ENCODE data around the gene PHLDB2. TPM values are rescaled to one million over a fixed set of nuclear protein-coding genes. Genes with fewer than 3 reads are reported as not detected.
A peak's percentile ranks its signal among the peaks of the same experiment; 100 is the strongest.

PHLDB2 gene
- total RNA-seq, 1 experiment from 2014 or later: 90.1 TPM

GRCh38 chr3:111956995-111957734 is 98.1 kb downstream of the PHLDB2 start:
- no peaks in the 10 kb centered on the region for H3F3A ChIP-seq (ENCODE audit: low read length, unreplicated experiment)
- DNase-seq: no peak
- ChIA-PET POLR2A (ENCODE audit: unreplicated experiment) (no interaction called here), CTCF (no interaction called here)
- intact Hi-C loops (cut with micrococcal nuclease): no loop called here
- no peaks in the 10 kb centered on the region for H3K27me3 ChIP-seq (ENCODE audit: low read length)
- no peak overlapping the region for H3K9ac ChIP-seq (ENCODE audit: low read length)
- H3K4me2 ChIP-seq (ENCODE audit: low read length): no peak overlapping the region
- H3K9me2 ChIP-seq (replicated peaks; ENCODE audit: low read length): no peaks in the 10 kb centered on the region
- H3K4me3 ChIP-seq (ENCODE audit: low read length): no peak overlapping the region
- no peak overlapping the region for H2AFZ ChIP-seq (ENCODE audit: low read length)
- peaks cover 9% of the 10 kb centered on the region; the same call in 1 of the 2 replicates for H3K4me1 ChIP-seq (ENCODE audit: insufficient read depth, low read length)
- no peak overlapping the region for H3K27ac ChIP-seq (ENCODE audit: low read length)
- no TSS peak for BruUV-seq (replicated peaks)
- ATAC-seq: peak; percentile 37
- no peaks in the 10 kb centered on the region for H3K9me3 ChIP-seq (ENCODE audit: low read length)
- H3K36me3 ChIP-seq (ENCODE audit: low read depth, low read length): peaks cover 37% of the 10 kb centered on the region
- TF ChIP-seq EZH2 (IDR thresholded peaks at IDR 0.05; ENCODE audit: low read length, unreplicated experiment) (no peak), EZH2phosphoT487 (IDR thresholded peaks at IDR 0.05; ENCODE audit: borderline replicate concordance, low read length) (no peak)
- TF ChIP-seq, protein P1, sequence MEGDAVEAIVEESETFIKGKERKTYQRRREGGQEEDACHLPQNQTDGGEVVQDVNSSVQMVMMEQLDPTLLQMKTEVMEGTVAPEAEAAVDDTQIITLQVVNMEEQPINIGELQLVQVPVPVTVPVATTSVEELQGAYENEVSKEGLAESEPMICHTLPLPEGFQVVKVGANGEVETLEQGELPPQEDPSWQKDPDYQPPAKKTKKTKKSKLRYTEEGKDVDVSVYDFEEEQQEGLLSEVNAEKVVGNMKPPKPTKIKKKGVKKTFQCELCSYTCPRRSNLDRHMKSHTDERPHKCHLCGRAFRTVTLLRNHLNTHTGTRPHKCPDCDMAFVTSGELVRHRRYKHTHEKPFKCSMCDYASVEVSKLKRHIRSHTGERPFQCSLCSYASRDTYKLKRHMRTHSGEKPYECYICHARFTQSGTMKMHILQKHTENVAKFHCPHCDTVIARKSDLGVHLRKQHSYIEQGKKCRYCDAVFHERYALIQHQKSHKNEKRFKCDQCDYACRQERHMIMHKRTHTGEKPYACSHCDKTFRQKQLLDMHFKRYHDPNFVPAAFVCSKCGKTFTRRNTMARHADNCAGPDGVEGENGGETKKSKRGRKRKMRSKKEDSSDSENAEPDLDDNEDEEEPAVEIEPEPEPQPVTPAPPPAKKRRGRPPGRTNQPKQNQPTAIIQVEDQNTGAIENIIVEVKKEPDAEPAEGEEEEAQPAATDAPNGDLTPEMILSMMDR (conservative IDR thresholded peaks at IDR 0.05; ENCODE audit: low read depth, low read length): no peak
- H4K20me1 ChIP-seq (ENCODE audit: low read length): no peaks in the 10 kb centered on the region
- H3K79me2 ChIP-seq (ENCODE audit: low read length): no peaks in the 10 kb centered on the region

DNA sequence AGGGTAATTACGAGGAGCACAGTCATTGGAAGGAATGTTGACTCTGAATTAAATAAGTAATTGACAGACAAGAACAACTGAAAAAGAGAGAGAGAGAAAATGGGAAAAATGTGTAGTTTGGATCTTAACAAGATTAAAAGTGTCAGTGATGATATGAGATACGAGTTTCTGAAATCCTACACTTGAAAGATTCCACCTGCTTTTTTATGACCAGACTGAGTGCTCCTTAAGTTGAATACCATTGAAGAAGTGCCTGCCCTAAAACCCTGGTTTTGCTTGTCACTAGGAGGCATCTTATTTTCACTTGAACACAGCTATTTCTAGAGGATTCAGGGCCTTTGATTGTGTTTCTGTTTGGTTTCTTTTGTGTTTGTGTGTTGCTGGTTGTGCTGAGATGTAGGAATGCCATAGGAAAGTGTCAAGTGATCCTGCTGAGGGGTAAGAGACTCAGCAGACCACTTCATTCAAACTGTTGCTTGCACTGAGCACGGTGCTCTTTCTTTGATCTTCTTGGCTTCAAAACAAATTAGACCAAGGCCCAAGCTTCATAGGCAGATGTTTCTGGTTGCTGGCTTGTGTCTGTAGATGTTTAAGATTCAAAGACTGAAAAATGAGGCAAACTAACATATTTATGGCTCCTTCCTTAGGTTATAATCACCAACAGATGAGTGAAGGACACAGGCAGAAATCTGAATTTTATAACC is 102.5 kb downstream of the PHLDB2 start:
- Histone ChIP-seq H3K9me3 (ENCODE audit: low read length) (no peaks in the 10 kb centered on the region), H3K9ac (ENCODE audit: low read length) (no peak overlapping the region), H3K9me2 (replicated peaks; ENCODE audit: low read length) (no peaks in the 10 kb centered on the region), H3K4me3 (ENCODE audit: low read length) (no peak overlapping the region), H3K79me2 (ENCODE audit: low read length) (no peaks in the 10 kb centered on the region), H2AFZ (ENCODE audit: low read length) (no peak overlapping the region), H3K4me1 (ENCODE audit: insufficient read depth, low read length) (peaks cover 38% of the 10 kb centered on the region), H3F3A (ENCODE audit: low read length, unreplicated experiment) (peaks cover 6% of the 10 kb centered on the region), H4K20me1 (ENCODE audit: low read length) (no peaks in the 10 kb centered on the region), H3K27ac (ENCODE audit: low read length) (no peak overlapping the region; the same call in 1 of the 2 replicates), H3K4me2 (ENCODE audit: low read length) (no peak overlapping the region), H3K36me3 (ENCODE audit: low read depth, low read length) (peaks cover 24% of the 10 kb centered on the region; the same call in 1 of the 2 replicates), H3K27me3 (ENCODE audit: low read length) (no peaks in the 10 kb centered on the region)
- ChIA-PET CTCF (no interaction called here), POLR2A (ENCODE audit: unreplicated experiment) (no interaction called here)
- no TSS peak for BruUV-seq (replicated peaks)
- TF ChIP-seq EZH2phosphoT487 (IDR thresholded peaks at IDR 0.05; ENCODE audit: borderline replicate concordance, low read length): no peak
- TF ChIP-seq, protein P1 (conservative IDR thresholded peaks at IDR 0.05; ENCODE audit: low read depth, low read length): no peak
- no peak for TF ChIP-seq EZH2 (IDR thresholded peaks at IDR 0.05; ENCODE audit: low read length, unreplicated experiment)
- no peak for ATAC-seq
- DNase-seq: no peak
- intact Hi-C loops (cut with micrococcal nuclease): loop anchor here (2.0 kb wide), 3 partner anchors 15 to 59 kb away; no protein-coding TSS in a partner anchor

All from PC-3 (cell line).